Retina (tissue), 1 donor: ENCODE data around the gene PDZRN3.

ENCODE experiments used
- DNase-seq: peaks from one replicate; pipeline ENCODE4 v3.0.0-alpha.2; 2016

Gene PDZRN3

DNA sequence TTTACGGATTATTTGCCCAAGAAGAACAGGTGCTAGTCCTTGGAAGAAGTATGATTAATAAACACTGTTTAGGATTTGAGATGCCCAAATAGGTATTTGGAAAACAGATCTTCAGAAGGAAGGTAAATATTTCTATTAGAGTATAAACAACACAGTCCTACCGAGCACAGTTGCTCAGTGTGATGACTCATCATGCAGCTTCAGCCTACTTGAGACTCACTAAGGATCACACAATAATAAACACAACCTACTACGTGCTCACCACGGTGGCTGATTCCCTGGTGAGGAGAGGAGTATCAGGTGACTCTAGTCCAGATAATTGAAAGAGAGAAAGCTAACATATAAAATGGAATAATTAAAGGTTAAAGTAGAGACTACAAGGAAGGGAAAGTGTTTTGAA, 72.0 kb downstream of the PDZRN3 start:
- DNase-seq = no peak

DNA sequence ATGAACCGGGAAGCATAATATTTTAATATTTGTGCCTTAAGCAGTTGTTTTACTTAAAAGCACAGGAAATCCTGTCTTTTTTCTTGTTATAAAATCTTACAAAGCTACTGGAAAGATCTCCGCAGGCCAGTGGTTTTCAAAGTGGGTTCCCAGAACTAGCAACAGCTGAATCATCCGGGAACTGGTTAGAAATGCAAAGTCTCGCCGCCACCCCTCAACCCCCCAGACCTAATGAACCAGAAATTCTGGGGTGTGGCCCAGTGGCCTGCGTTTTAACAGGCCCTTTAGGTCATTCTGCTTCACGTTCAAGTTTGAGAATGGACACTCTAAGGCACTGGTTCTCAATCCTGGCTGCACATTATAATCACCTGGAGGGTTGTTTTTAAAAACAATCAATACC, 74.7 kb downstream of the PDZRN3 start:
- no peak for DNase-seq

DNA sequence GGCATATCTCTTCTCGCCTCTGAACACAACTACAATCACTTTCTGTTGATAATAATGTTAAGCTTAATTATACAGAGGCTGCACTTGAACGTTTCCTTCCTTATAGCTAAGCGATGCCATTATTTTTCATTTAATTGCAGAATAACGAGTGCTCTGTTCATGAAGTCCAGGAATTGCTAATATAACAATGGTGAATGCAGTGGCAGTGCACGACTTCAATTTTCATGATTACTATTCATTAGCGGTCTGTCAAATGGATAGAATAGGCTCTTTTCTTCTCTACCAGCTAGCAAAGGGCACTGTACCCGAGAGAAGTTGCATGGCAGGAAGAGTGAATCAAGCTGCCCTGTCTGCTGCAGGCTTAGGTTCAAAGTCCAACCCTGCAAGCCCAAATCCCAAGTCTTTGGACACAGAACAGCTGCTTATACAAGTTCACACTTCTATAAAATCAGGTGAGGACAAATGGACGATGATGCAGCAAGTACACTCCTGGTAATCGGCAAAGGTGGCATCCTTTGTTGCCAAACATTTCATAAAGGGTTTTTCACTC, 75.6 kb downstream of the PDZRN3 start:
- DNase-seq = no peak

DNA sequence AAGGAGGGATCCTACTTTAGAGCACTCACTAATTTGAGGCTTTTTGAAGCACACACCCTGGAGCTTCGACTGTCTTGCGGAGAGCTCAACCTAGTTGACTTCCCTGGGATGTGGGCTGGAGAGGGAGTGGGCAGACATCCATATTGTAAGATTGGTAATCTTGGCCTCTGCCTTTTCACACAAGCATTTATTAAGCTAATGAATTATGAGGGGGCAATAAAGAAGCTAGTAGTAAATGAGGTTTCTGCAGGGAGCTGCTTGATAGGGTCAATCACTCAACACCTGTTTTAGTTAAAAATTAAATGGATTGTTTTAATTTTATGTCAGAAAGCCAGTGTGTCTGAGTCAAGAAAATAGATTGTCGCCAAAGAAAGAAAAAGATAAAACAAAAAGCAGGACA, 76.3 kb downstream of the PDZRN3 start:
- DNase-seq = no peak

DNA sequence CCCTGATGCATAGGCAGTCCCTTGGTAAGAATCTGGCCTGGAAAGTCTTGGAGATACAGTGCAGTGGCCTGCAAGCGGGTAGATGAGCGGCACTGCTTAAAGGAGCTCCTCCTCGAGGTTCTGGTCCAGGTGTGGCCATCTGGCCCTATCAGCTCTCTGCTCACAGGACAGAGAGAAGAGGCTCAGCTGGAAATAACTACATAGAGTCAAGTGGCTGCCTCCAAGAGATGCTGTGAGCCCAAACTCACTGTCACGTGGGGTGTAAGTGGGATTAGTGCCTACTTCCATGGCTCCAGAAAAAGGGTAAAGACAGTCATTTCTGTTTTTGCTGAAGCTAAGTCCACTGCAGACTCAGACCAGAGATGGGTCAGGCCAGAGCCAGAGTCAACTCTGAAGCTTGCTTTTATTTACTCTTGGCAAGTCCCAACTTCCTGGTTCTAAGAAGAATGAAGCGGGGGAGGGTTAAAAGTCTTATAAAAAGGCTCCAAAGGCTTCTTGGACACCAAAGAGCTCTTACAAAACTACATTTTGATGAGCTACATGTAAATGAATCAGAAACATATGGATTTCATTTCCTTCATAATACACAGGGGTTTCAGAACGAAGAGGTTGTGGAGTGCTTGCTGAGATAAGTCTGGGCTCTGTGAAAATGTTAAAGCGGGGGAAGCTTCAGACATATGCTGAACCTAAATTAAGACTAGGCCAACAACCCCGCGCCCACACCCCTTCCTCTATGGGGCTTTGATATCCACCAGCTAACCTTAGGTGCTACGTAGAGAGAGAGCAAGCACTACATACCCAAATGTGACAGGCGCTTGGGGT, 77.1 kb downstream of the PDZRN3 start:
- no peak for DNase-seq

DNA sequence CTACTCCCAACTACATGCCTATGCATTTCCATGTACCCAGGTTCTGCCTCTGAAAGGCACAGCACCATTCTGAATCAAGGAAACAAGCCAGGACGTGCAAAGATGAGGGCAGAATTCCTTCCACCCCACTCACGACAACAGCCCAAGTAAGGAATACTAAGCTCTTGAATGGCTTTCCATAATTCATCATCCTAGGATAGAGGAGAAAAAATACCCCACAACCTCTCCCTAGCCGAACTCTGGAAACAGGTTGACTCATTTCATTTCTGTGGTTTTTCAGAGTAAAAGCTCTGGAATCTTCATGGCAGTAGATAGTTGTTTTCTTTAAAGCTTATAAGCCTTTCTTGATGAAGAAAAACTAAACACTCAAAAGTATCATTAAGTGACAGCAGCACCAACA, 77.8 kb downstream of the PDZRN3 start:
- no peak for DNase-seq

DNA sequence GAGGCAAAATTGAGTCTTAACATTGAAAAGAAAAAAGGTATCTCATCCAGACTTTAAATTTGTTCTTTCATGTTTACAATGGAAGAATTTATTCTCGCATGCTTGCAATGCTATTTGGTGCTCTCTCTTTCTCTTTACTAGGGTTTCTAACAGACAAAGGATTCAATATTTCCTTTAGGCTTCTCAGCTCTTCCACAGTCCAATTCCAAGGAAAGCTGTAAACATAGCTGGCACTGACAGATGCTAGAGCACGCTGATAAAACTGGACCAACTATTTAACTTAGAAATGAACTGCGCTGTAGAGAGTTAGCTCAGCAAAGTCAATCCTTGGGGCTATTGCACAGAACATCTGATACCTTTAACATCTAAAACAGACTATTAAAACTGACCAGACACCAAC, 81.3 kb downstream of the PDZRN3 start:
- no peak for DNase-seq

DNA sequence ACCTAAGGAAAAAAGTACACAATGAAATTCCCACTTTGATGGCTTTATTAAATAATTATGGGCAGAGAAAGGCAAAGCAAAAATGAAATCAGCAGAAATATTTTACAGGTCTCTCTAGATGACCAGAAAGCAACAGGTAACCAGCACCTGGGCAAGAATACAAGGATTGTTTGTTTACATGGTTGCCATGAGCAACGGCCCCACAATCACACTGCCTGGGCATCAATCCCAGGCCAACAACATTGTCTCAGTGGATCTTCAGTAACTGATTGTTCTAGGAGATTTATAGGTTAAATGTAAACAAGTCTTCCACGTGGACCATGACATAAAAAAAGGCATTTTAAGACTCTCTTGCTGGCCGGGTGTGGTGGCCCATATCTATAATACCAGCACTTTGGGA, 82.6 kb downstream of the PDZRN3 start:
- DNase-seq = no peak

DNA sequence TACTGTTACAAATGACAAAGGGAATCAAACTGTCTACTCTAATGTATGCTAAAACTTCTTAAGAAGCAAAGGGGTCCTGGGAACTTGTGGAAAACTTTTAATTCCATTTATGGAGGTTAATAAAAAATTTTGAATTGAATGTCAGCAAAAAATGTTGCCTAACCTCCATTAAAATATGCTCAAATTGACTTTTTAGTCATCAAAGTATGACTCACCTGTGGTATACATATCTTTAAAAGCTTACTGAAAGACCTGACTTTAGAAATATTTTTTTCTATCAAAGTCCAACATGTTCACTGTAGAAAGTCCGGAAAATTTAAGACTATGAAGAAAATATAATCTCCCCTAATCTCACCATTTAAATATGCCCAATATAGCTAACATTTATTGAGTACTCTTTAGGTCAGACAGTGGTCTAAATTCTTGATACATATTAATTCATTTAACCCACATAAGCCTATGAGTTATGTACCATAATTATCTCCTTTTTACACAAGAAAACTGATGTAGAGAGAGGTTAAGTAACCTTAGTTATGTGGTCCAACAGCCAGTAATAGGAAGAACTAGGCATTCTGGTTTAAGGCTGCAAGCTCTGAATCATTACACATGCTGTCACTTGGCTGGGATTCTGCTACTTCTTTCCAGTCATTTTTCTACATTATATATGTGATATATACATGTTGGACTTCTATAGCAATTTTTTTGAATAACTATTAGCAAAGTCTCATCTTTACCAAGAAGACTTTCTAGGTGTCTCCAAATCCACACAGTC, 83.6 kb downstream of the PDZRN3 start:
- DNase-seq = no peak

DNA sequence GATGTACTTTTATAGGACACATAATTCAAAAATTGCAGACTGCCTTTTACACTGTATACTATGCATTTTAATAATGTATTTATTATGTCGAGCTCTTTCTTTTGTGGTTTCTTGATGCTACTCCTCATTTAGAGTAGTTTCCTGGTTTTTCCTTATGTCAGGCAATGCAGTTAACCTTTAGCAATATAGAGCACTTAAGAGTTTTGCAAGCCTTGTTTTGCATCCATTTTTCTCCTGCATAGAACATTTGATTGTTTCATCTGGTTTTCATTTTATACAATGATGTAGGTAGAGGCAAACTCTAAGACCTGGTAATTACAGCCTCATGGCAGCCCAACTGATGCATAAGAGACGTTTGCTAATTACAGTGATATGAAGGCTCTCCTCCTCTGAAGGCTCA, 86.3 kb downstream of the PDZRN3 start:
- no peak for DNase-seq

DNA sequence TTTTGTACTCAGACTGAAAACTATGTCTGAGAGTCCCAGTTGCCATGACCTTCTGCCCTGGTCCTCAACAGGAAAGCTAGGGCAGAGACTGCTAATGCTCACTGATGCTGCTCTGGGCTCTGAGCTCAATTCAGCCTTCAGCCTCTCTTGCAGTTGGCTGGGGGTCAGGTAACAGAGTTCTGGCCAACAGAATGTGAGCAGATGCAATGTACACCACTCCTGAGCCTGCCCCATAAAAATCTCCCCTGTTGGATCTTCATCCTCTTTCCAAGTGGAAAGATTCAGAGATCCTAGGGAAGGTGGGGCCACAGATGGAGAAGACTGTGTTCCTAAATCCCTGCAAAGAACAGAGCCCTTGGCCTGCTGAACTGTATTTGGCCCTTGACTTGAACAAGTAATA, 87.8 kb downstream of the PDZRN3 start:
- no peak for DNase-seq

DNA sequence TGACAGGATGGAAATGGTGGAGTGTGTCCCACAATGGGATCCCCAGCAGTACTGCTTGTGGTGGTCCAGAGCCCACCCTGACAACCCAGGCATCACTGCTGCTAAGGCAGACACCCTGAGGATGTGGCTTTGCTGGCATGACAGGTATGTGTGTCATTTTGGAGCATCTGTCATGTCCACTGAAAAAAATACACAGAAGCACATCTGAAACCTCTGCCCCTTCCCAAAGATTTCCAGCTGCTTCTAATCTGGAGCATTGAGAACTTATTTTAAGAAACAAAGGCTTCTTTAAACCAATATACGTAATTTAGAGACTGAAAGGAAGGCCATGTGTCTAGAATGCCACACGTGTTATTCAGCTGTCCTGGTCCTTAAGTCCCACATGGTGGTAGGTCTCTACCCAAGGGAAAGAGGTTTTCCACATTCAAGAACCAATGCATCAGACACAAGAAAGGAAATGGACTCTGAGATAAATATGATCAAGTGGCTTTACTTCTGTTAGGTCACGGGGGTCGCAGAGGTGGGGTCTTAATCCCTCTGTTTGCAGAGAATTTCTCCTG, 88.3 kb downstream of the PDZRN3 start:
- no peak for DNase-seq

DNA sequence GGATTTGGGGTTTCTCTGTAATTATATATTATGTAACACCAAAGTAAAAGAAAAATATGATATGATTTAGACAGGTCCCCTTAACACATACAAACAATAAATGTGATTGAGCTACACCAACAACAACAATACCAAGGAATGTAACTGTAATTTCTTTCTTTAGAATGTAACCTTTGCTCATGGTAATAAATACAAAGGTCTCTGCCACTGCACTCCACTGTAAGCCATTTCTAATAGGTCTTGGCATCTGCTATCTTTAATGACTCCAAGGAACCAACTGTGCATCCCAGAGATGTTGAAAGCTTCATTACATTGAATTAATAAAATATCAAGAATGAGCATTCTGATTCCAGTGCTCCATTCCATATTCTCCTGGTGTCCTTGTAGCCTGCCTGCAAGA, 88.8 kb downstream of the PDZRN3 start:
- no peak for DNase-seq

DNA sequence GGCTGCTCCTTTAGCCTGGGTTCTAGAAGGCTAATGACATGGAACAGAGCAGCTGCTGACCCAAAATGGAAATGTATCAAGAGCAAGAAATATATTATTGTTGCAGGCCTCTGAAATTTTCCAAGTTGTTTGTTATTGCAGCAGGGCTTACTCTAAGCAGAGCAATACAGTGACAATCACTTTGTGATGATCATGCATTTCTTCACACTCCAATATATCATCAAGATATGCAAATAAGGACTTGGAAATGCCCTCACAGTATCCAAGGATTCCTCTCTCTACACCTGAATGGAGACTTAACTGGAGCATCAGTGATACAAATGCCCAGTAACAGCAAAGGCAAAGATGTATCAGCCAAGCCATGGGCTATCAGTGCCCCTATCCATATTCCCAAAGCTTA, 89.6 kb downstream of the PDZRN3 start:
- DNase-seq = no peak

DNA sequence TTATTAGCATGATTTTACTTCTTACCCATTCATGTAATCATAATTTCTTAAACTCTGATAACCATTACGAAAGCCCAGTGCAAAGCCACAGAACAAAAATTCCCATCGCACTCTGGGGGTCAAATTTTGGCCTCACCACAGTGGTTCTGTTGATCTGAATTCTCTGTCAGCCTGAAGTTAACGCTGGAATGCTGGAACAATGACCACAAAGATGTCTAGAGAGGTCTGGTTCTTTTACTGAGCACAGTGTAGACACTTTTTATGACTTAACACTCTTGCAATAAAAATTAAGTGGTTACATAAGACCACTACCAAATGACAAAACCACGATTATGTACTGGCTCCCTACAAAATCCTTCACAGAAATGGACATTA, 94.7 kb downstream of the PDZRN3 start:
- no peak for DNase-seq

DNA sequence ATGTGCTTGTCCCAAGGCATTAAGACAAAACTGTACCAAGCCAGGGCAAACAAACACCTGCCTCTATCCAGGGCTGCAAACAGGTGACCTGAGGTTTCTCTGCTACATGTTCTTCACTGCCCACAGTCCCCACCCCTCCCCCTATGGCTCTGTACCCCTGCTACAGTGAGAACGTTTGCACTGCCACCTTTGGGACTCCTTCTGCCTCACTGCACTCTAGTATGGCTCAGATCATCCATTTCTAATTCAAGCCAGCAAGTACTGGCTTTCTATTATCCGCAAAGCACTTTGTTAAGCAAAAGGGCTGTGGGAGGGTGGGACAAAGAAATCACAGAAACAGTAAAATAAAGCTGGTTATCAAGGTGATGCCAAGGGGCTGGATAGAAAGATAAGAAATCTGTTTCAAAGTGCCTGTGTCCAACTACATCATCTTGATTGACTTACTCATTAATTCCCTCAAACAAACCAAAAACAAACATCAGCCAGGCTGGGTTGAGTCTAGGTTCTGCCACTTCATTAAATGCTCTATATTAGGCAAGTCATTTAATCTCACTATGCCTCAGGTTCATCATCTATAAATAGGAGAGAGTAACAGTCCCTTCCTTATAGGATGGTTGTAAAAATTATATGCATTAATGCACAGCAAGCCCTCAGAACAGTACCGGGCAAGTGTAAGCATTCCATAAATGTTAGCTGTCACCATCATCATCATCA, 95.3 kb downstream of the PDZRN3 start:
- peak; percentile 61 for DNase-seq

DNA sequence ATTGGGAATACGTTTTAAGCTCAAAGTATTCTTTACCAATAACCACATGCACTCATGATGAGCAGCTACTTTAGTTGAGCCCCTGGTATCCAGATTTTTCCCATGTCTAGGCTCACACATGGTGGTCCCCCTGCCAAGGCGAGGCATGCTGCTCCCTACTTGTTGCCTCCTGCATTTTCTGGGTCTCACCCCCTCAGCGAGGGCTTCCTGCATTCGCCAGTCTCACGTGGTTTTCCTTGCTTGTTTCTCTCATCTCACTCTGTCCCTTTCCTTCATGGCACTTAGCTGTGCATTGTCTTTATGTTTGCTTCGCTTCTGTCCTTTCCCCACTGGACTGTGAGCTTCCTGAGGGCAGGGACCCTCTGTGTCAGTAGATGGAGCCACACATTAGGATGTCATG, 99.2 kb downstream of the PDZRN3 start:
- DNase-seq = no peak

DNA sequence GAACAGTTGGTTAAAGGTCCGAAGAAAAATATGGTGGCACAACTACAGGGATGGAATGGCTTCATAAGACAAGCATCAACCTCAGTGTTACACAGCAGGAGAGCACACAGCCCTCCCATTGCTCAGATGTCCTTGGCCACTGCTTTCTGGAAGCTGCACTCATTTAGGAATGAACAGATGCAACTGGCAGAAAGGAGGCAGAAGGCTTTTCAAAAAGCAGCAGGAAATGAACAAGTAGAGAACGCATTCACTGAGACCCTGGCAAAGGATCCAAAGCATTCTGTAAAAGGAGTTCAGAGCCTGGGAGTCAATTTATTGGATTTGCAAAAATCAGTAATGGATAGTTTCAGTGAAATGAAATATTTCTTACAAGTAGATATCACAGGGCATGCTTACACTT, 101.1 kb downstream of the PDZRN3 start:
- DNase-seq = no peak

DNA sequence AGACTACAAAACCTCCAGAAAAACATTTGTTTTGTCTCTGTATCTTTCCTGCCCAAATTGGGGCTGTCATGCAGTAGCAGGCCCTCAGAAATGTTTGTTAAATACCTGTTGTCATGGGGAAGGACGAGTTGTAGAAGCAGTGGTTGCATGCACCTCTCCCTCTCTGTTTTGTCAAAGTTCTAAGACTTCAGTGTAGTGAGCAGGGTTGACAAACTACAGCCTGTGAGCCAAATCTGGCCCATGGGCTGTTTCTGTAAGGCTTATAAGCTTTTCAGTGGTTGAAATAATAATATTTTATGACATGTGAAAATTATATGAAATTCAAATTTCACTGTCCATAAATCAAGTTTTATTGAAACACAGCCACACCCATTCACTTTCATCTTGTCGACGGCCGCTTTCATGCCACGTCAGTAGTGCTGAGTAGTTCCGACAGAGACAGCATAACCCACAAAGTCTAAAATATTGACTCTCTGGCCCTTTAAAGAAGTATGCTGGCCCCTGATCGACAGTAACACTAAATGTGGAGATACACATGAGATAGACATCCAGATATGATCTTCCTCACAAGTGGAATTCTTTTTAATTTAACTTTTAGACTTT, 102.9 kb downstream of the PDZRN3 start:
- DNase-seq = no peak

DNA sequence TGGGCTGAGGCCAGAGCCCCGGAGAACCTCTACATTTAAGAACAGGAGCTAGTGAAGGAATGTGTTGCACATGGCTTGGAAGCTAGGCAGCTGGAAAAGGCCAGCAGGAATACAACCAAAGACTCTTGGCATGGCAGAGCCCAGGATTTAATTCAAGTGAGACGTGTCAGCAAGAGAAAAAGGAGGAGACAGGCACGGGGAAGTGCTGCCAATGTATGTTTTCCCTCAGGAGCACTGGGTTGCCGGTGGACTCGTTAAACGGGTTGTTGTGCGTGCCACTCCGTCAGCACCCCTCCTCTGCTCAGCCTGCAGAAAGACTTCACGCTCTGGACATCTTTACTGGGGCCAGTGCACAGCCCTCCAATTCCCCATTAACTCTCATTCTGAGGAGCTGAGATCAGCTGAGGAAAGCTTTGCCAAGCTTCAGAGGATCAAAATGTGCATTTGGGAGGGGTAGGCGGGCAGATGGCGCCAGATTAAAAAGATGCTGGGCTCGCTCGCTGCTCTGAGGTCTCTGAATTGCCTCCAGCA, 103.7 kb downstream of the PDZRN3 start:
- DNase-seq = peak; percentile 50

DNA sequence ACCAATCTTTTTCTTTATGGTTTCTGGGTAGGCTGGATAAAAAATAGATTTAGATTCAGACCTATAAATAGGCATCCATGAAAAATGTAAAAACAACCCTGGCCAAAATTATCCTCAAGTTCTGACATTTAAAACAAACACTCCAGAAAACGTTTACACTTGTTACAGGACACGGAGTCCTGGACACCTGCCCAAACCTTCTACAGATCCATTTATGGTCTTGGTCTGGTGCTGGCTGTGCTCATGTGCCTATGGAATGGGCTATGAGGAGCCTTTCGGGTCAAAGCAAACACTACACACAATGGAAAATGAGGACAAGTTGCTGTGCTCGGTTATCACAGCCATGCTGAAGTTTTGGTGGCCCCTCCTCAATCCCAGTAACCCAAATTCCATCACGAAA, 108.1 kb downstream of the PDZRN3 start:
- no peak for DNase-seq

DNA sequence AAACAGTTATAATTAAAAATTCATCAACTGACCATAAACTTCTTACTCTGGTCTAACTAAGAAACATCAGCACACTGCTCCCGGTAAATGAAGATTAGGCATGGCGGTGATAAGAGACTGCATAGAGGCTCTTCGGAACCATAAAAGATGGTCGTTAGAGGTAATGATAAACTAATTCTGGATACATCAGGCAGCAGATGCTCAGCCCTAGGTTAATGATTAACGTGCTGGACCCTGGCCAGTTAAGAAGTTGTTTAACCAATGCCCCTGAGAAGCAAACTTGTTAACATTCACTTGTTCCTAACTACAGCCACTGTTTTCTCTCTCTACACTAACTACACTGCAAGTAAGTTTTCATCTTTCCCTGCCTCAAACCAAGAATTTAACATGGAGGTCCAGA, 111.5 kb downstream of the PDZRN3 start:
- no peak for DNase-seq
